Naive B cell (primary cell): ENCODE results near the gene ZBTB38. TPM values are rescaled to one million over a fixed set of nuclear protein-coding genes. Genes with fewer than 3 reads are reported as not detected.
A peak's percentile ranks its signal among the peaks of the same experiment; 100 is the strongest.

Experiments
- ATAC-seq, 2 donors: fragments of 150-1000 bp; cut with Tn5 transposase; 2 replicates each; pipeline ENCODE4 v1.10.0; 2021; ENCODE audit warnings: low read depth in 2 of 2, mild to moderate bottlenecking in 2 of 2, moderate library complexity in 2 of 2
- DNase-seq: peaks from one replicate; pipeline ENCODE4 v3.0.0; 2022
- H3K27ac Mint-ChIP-seq, 6 donors: one replicate each; pipeline ENCODE4 v1.8.0; 2020 to 2022; ENCODE audit warnings: mild to moderate bottlenecking in 6 of 6, mixed read lengths in 6 of 6, moderate library complexity in 5 of 6, inconsistent platforms in 2 of 6
- H3K27me3 Mint-ChIP-seq, 3 donors: one replicate each; pipeline ENCODE4 v1.8.0; 2021 to 2022; ENCODE audit warnings: mixed read lengths in 3 of 3, mild to moderate bottlenecking in 1 of 3
- H3K36me3 Mint-ChIP-seq, 2 donors: one replicate each; pipeline ENCODE4 v1.8.0; 2020 to 2022; ENCODE audit warnings: mixed read lengths in 2 of 2, inconsistent platforms in 1 of 2, mild to moderate bottlenecking in 1 of 2
- H3K4me1 Mint-ChIP-seq, 3 donors: one replicate each; pipeline ENCODE4 v1.8.0; 2020 to 2022; ENCODE audit warnings: mixed read lengths in 3 of 3, inconsistent platforms in 1 of 3, mild to moderate bottlenecking in 1 of 3, moderate library complexity in 1 of 3
- H3K4me3 Mint-ChIP-seq, 8 donors: one replicate each; pipeline ENCODE4 v1.8.0; 2020 to 2022; ENCODE audit warnings: mild to moderate bottlenecking in 8 of 8, mixed read lengths in 8 of 8, moderate library complexity in 8 of 8, inconsistent platforms in 2 of 8
- H3K9me3 Mint-ChIP-seq, 7 donors: one replicate each; pipeline ENCODE4 v1.8.0; 2020 to 2022; ENCODE audit warnings: mixed read lengths in 7 of 7, mild to moderate bottlenecking in 5 of 7, inconsistent platforms in 2 of 7, moderate library complexity in 1 of 7
- polyA plus RNA-seq, 6 donors: library from polyadenylated mRNA; unstranded; fragments of 300-500 nt; fragmentation: Illumina TruSeq; gene quantifications; one replicate each; pipeline ENCODE4 v1.2.3, GENCODE V29; 2021; ENCODE audit warnings: low read depth in 6 of 6

ZBTB38 gene
- polyA plus RNA-seq, 6 donors from 2014 or later, result 15.9 to 48.1 (median 35.4) TPM

DNA sequence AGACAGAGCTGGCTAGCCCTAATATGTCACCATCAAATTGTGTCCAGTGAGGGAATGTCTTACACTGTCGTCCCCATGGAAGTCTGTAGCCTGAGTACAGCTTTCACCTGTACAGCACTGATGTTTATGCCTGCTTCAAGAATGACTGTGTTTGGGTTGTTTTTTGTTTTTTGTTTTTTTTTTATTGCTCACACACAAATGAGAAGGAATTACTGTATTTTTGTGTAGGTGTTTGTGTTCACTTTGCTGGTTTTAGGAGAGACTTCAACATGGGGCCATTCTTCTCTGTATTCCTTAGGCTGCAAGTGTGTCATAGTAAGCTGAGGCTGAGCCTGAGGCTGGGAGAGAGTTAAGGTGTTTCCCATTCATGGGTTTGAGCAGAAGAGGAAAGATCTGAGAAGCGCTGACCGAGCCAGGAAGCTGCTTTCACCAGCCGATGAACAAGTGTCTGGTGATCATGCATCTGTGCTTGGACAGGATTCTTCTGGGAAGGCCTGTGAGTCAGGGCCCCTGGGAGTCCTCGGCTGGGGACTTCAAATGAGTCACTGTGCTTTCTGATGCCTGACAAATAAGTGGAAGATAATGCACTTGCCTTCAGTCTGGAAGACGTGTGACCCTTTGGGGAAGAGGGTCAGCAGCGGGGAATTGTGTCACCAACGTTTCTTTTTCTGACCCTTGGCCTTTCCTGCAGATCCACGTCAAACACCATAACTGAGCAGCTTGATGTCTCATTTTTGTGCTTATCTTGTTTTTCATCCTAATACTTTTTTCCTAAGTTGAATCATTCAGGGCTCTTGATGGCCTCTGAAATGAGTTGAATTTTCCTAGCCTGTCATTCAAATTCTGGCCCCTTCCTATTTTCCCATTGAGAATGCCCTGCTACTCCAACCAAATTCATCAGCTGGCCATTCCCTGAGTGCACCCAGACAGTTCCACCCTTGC is 36.7 kb upstream of the ZBTB38 start:
- H3K27me3 Mint-ChIP-seq, result peaks cover 7 to 31% (median 25%) of the 10 kb centered on the region in 3 donors
- H3K36me3 Mint-ChIP-seq, result no peaks in the 10 kb centered on the region
- no peak overlapping the region for H3K27ac Mint-ChIP-seq
- DNase-seq (no peak), ATAC-seq (no peak)
- peaks cover 0 to 4% (median 2%) of the 10 kb centered on the region in 3 donors for H3K4me1 Mint-ChIP-seq
- H3K9me3 Mint-ChIP-seq, result no peaks in the 10 kb centered on the region
- H3K4me3 Mint-ChIP-seq, result no peak overlapping the region

DNA sequence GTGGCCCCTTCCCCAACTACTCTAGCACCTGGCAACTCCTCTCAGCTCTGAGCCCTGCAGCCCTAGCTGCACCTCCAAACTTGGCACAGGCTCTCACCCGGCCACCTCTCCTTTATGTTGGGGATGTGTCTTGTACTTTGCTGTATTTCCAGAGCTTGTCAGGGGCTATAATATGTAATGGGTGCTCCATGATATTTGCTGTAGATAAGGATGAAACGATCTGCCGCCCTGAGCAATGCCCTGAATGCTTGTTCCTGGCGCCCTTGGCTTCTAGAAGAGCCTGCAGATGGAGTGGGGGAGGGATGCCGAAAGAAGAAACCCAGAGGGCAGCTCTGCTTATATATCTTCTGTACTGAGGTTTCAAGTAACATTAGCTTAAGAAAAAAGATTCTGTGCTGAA is 35.9 kb upstream of the ZBTB38 start:
- DNase-seq (no peak), ATAC-seq (no peak)
- Mint-ChIP-seq H3K27ac (peak overlapping the region in 2 of 6 donors; percentile 13 to 75), H3K9me3 (no peaks in the 10 kb centered on the region), H3K4me3 (peak overlapping the region in 1 of 8 donors; percentile 9), H3K27me3 (peaks cover 7 to 31% (median 25%) of the 10 kb centered on the region in 3 donors), H3K4me1 (peaks cover 5 to 12% (median 10%) of the 10 kb centered on the region in 3 donors), H3K36me3 (no peaks in the 10 kb centered on the region)

DNA sequence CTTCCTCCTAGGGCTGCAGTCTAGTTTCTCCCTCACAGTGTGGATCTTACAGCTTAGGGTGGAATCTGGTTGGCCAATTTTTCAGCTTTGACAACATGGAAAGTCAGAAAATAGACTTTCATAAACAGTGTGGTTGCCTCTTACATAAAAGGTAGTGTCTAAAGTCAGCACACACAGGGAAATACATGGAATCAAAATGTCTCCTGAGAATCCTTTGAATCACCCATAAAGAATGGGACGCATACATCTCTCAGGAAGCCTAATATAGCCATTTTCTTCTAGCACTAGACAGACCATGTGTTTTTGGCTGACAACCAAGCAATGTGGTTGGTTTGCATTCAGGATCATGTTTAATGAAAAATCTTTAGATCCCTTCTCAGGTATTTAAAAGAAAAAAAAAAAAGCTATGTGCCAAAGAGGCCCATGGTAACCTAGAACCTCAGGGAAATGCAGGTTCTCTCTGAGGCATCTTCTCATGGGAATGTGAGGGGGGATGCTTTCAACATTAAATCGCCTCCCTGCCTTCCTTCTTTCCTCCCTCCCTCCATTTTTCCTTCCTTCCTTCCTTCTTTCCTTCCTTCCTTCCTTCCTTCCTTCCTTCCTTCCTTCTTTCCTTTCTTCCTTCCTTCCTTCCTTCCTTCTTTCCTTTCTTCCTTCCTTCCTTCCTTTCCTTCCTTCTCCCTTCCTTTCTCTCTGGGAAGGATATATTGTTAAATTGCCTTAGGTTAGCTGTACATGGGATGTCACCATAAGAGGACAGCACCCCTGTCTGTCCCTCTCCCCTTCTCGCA is 34.3 kb upstream of the ZBTB38 start:
- Mint-ChIP-seq H3K27ac (peak overlapping the region in 2 of 6 donors; percentile 75 to 78), H3K36me3 (peaks cover 0 to 5% of the 10 kb centered on the region in 2 donors), H3K27me3 (peaks cover 4 to 22% (median 13%) of the 10 kb centered on the region in 3 donors), H3K4me3 (peak overlapping the region in 1 of 8 donors; percentile 18), H3K4me1 (peaks cover 5 to 13% (median 12%) of the 10 kb centered on the region in 3 donors), H3K9me3 (peaks cover 0 to 3% (median 0%) of the 10 kb centered on the region in 7 donors)
- ATAC-seq (no peak), DNase-seq (no peak)

DNA sequence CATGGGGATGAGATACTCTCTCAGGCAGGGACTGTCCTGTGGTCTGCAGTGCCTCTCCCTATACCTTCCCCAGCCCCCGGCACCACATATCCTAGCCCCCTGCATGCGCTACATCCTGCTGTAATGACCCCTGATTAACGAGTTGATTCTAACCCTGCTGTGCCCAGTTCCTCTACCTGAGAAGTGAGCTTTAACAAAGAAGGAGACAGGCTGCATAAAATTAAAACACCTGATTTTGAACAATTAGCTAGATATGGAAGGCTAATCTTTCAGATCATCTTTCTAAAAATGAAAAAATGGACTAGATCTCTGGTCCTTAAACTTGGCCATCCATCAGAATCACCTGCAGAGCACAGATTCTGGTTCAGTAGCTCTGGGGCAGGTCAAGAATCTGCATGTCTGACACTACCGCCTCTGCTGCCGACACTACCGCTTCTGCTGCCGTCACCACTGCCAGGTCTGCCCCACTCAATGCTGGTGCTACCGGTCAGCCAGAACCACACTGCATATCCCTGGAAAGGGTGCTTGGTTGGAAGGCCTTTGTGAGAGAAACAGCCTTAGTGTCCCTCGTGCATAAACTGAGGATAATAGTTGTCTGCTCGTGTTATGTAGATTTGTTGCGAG is 33.6 kb upstream of the ZBTB38 start:
- Mint-ChIP-seq H3K4me3 (peak overlapping the region in 1 of 8 donors; percentile 18), H3K36me3 (peaks cover 0 to 8% of the 10 kb centered on the region in 2 donors), H3K27ac (peak overlapping the region in 2 of 6 donors; percentile 75 to 78), H3K9me3 (peaks cover 0 to 3% (median 0%) of the 10 kb centered on the region in 7 donors), H3K27me3 (peaks cover 0 to 20% (median 11%) of the 10 kb centered on the region in 3 donors), H3K4me1 (peaks cover 5 to 13% (median 12%) of the 10 kb centered on the region in 3 donors)
- ATAC-seq (no peak), DNase-seq (no peak)

DNA sequence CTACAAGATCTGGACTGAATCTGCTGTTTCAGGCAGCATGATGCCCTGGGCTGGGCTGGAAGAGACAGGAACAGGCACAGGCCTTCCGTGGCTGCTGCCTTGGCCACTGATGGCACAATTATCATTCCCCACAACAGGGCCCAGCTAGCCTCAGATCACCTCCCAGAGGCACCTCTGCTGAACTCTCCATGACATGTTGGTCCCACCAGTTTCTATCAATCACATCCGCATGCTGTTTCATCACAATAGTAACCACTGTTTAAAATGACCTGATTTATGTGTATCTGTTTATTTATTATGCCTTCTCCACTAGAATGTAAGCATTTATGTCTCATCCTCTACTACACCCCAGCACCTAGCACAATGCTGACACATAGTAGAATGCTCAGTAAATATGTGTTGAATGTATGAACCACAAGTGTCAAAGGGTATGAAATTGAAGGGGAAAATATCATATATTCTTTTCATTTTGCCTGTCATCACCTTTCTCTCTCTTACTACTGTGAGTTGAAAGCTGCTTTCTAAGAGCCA is 32.7 kb upstream of the ZBTB38 start:
- no peak for ATAC-seq
- Mint-ChIP-seq H3K27ac (peak overlapping the region in 1 of 6 donors; percentile 71), H3K4me3 (no peak overlapping the region), H3K9me3 (peaks cover 0 to 3% (median 0%) of the 10 kb centered on the region in 7 donors), H3K4me1 (peaks cover 5 to 13% (median 12%) of the 10 kb centered on the region in 3 donors), H3K27me3 (peaks cover 0 to 20% (median 13%) of the 10 kb centered on the region in 3 donors), H3K36me3 (peaks cover 0 to 8% of the 10 kb centered on the region in 2 donors)
- no peak for DNase-seq

DNA sequence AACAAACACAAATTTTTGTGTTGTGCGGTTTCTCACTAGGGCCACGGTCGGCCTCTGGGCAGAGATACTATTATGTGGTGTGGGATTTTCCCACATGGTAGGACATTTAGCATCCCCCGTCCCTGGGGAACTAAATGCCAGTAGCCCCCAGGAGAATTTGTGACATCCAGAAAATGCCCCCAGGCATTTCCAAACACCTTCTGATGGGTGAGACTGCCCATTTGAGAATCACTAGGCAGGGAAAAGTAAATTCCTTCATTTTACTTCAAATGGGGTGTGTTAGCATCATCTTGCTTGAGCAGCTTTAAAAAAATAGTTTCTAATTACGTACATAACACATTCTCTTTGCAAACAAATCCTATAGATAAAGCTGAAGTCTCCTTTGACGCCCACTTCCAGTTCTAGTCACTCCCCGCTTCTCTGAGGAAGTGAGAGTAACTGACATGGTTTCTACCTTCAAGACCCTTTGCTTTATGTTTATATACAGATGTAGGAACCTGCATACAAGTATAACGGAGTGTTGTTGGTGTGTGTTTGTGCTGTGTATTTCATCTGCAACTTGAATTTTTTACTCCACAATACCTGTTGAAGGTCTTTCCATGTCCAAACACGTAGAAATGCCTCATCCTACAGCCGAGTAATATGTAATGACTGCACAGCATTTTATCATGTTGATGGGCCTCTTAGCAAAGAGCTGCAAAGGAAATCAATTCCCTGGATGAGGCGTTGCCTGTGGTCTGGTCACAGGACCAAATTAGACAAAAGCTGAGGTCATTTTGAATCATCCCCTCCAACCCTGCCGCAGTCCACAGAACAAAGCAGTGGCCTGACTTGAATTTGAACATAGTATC is 31.4 kb upstream of the ZBTB38 start:
- Mint-ChIP-seq H3K4me3 (peak overlapping the region in 5 of 8 donors; percentile 9 to 57 (median 49)), H3K9me3 (peaks cover 0 to 6% (median 0%) of the 10 kb centered on the region in 7 donors), H3K36me3 (peaks cover 0 to 14% of the 10 kb centered on the region in 2 donors), H3K27me3 (peaks cover 0 to 29% (median 26%) of the 10 kb centered on the region in 3 donors), H3K4me1 (peaks cover 5 to 13% (median 12%) of the 10 kb centered on the region in 3 donors), H3K27ac (peak overlapping the region in 2 of 6 donors; percentile 27 to 73)
- DNase-seq (peak; percentile 43), ATAC-seq (peak; percentile 96 to 98)

DNA sequence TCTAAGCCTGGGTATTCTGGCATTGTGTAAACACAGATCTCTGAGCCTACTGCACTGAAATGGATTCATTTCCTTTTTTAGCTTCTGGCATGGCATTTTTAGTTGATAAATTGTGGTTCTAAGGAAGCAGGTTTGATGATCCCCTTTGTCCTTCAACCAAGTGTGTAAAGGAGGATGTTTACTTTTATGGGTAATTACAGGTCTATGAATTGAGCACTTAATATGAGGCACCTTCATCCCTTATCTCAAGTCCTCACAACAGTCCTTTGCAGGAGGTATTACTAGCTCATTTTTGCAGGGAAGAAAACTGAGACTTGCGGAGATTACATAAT is 30.8 kb upstream of the ZBTB38 start:
- DNase-seq (no peak), ATAC-seq (peak; percentile 21 to 22)
- Mint-ChIP-seq H3K36me3 (peaks cover 0 to 14% of the 10 kb centered on the region in 2 donors), H3K27me3 (peaks cover 1 to 28% (median 27%) of the 10 kb centered on the region in 3 donors), H3K4me3 (peak overlapping the region in 4 of 8 donors; percentile 9 to 52 (median 36)), H3K4me1 (peaks cover 5 to 12% (median 9%) of the 10 kb centered on the region in 3 donors), H3K9me3 (peaks cover 0 to 6% (median 0%) of the 10 kb centered on the region in 7 donors), H3K27ac (peak overlapping the region in 1 of 6 donors; percentile 73)

DNA sequence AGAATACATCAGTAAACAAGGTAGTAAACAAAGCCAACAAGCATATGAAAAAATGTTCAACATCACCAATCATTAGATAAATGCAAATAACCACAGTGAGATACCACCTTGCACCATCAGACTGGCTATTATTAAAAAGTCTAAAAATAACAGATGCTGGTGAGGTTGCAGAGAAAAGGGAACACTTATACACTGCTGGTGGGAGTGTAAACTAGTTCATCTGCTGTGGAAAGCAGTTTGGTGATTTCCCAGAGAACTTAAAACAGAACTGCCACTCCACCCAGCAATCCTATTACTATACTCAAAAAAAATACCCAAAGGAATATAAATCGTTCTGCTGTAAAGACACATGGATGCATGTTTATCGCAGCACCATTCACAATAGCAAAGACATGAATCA is 30.3 kb upstream of the ZBTB38 start:
- Mint-ChIP-seq H3K36me3 (peaks cover 0 to 14% of the 10 kb centered on the region in 2 donors), H3K27me3 (peaks cover 6 to 32% (median 30%) of the 10 kb centered on the region in 3 donors), H3K4me3 (no peak overlapping the region), H3K9me3 (peaks cover 0 to 6% (median 0%) of the 10 kb centered on the region in 7 donors), H3K27ac (peak overlapping the region in 1 of 6 donors; percentile 68), H3K4me1 (peaks cover 5 to 12% (median 9%) of the 10 kb centered on the region in 3 donors)
- ATAC-seq (no peak), DNase-seq (no peak)

DNA sequence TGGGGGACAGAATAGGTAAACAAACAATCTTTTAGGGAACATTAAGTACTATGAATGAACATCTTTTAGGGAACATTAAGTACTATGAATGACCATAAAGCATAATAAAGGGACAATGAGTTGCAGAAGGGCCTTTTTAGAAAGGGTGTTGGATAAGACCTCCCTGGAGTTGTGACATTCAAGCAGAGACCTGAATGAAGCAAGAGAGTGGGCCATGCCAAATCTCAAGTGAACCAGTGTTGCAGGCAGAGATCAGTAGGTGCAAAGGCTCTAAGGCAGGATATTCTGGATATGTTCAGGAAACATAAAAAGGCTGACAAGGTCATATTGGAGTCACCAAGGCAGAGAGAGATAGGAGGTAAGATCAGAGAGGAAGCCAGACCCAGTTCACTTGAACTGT is 29.4 kb upstream of the ZBTB38 start:
- H3K36me3 Mint-ChIP-seq, result peaks cover 0 to 14% of the 10 kb centered on the region in 2 donors
- H3K27me3 Mint-ChIP-seq, result peaks cover 8 to 34% (median 31%) of the 10 kb centered on the region in 3 donors
- no peak for ATAC-seq
- H3K4me3 Mint-ChIP-seq, result no peak overlapping the region
- peak overlapping the region in 1 of 6 donors; percentile 57 for H3K27ac Mint-ChIP-seq
- DNase-seq, result no peak
- peaks cover 5 to 12% (median 9%) of the 10 kb centered on the region in 3 donors for H3K4me1 Mint-ChIP-seq
- H3K9me3 Mint-ChIP-seq, result peaks cover 0 to 6% (median 0%) of the 10 kb centered on the region in 7 donors

DNA sequence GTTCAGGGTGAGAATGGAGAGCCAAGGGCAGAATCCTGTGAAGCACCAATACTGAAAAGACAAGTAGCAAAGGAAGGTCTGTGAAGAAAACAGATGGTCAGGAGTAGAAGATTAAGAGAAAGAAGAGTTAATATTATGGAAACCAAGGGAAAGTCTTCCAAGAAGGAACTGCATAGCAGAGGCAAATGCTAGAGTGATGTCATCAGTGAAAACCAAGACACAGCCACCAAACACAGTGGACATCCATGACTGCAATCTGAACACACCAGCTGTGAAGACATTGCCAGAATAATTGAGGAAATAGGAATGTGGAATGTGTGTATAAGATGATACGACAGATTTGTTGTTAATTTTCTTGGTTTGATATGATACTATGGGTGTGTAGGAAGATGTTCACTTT is 26.8 kb upstream of the ZBTB38 start:
- peaks cover 5 to 11% (median 9%) of the 10 kb centered on the region in 3 donors for H3K4me1 Mint-ChIP-seq
- peaks cover 0 to 14% of the 10 kb centered on the region in 2 donors for H3K36me3 Mint-ChIP-seq
- no peak overlapping the region for H3K4me3 Mint-ChIP-seq
- DNase-seq (no peak), ATAC-seq (no peak)
- H3K27me3 Mint-ChIP-seq, result peaks cover 8 to 29% (median 20%) of the 10 kb centered on the region in 3 donors
- H3K27ac Mint-ChIP-seq, result peak overlapping the region in 1 of 6 donors; percentile 44
- H3K9me3 Mint-ChIP-seq, result peaks cover 0 to 6% (median 0%) of the 10 kb centered on the region in 7 donors

DNA sequence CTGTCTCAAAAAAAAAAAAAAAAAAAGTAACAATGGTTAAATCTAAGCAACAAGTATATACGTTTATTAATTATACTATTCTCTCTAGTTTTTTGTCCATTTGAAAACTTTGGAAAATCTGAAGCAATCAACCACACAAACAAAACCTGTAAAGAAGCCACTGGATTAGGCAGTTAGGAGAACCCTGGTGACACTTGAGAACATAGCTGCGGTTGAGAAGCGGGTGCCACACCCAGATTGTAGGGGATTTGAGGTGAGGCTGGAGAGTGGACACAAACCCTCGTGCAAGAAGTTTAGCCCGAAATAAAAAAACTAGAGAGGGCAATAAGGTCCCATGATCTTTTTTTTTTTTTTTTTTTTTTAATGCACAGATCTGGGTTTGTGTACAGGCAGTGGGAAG is 25.9 kb upstream of the ZBTB38 start:
- Mint-ChIP-seq H3K27me3 (peaks cover 8 to 29% (median 20%) of the 10 kb centered on the region in 3 donors), H3K4me3 (peak overlapping the region in 1 of 8 donors; percentile 57), H3K36me3 (peaks cover 0 to 14% of the 10 kb centered on the region in 2 donors), H3K9me3 (peaks cover 0 to 6% (median 0%) of the 10 kb centered on the region in 7 donors), H3K4me1 (peaks cover under 1 to 3% (median 1%) of the 10 kb centered on the region in 3 donors), H3K27ac (no peak overlapping the region)
- no peak for DNase-seq
- ATAC-seq, result no peak

DNA sequence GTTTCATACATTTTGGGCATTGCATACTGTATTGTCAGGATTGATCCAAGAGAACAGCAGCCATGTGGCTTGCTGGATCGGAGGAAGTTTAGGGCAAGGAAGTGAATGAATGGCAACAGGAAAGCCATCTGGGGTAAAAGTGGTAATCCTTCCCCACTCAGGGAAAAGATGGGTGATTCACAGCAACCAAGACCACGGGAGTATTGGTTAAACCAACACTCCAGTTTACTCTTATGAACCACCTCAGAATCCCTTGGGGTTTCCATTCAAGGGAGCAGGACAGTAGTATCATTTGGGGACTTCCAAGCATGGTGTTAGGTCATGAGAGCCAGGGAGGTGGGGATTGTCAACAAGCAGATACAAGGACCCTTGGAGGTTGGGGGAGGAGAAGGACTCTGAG is 25.2 kb upstream of the ZBTB38 start:
- Mint-ChIP-seq H3K4me3 (no peak overlapping the region), H3K27me3 (peaks cover 8 to 29% (median 20%) of the 10 kb centered on the region in 3 donors), H3K9me3 (peaks cover 0 to 6% (median 0%) of the 10 kb centered on the region in 7 donors), H3K4me1 (no peaks in the 10 kb centered on the region), H3K36me3 (peaks cover 0 to 14% of the 10 kb centered on the region in 2 donors), H3K27ac (no peak overlapping the region)
- DNase-seq, result no peak
- no peak for ATAC-seq
